ENCODE data around the gene MRPL40.

GRCh38 chr22:19483481-19484244 lies 51.3 kb downstream of the MRPL40 start:
- no peak for TF ChIP-seq POLR2A (IDR thresholded peaks at IDR 0.05)
- TF ChIP-seq, protein P1, sequence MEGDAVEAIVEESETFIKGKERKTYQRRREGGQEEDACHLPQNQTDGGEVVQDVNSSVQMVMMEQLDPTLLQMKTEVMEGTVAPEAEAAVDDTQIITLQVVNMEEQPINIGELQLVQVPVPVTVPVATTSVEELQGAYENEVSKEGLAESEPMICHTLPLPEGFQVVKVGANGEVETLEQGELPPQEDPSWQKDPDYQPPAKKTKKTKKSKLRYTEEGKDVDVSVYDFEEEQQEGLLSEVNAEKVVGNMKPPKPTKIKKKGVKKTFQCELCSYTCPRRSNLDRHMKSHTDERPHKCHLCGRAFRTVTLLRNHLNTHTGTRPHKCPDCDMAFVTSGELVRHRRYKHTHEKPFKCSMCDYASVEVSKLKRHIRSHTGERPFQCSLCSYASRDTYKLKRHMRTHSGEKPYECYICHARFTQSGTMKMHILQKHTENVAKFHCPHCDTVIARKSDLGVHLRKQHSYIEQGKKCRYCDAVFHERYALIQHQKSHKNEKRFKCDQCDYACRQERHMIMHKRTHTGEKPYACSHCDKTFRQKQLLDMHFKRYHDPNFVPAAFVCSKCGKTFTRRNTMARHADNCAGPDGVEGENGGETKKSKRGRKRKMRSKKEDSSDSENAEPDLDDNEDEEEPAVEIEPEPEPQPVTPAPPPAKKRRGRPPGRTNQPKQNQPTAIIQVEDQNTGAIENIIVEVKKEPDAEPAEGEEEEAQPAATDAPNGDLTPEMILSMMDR (IDR thresholded peaks at IDR 0.05) = no peak

All from thyroid gland (tissue), 4 donors.